Activated T-cell treated with anti-CD3 and anti-CD28 coated beads, Interleukin-2, amount 50 U/mL, for 1 hour (primary cell): ENCODE data around the gene PRKAG1.

Experiments
- DNase-seq: peaks from one replicate; pipeline ENCODE4 v3.0.0-alpha.2; 2020

The PRKAG1 gene

GRCh38 chr12:49049566-49050224 lies 31.1 kb upstream of the PRKAG1 start:
- no peak for DNase-seq

GRCh38 chr12:49048953-49049352 lies 30.4 kb upstream of the PRKAG1 start:
- no peak for DNase-seq

- no peak for DNase-seq
Observed at GRCh38 chr12:49046129-49046895, 27.7 kb upstream of the PRKAG1 start.

- no peak for DNase-seq
Observed at GRCh38 chr12:49044660-49045059, 26.1 kb upstream of the PRKAG1 start.

GRCh38 chr12:49043856-49044258 lies 25.3 kb upstream of the PRKAG1 start:
- DNase-seq, result peak; percentile 84

- no peak for DNase-seq
Observed at GRCh38 chr12:49043241-49043640, 24.7 kb upstream of the PRKAG1 start.

GRCh38 chr12:49041881-49042484 lies 23.4 kb upstream of the PRKAG1 start:
- DNase-seq, result no peak

- DNase-seq, result no peak
Observed at GRCh38 chr12:49041036-49041880, 22.7 kb upstream of the PRKAG1 start.

- DNase-seq, result no peak
Observed at GRCh38 chr12:49040364-49040855, 21.8 kb upstream of the PRKAG1 start.

- no peak for DNase-seq
Observed at GRCh38 chr12:49039421-49040363, 21.1 kb upstream of the PRKAG1 start.

- DNase-seq, result no peak
Observed at GRCh38 chr12:49038291-49038955, 19.8 kb upstream of the PRKAG1 start.

GRCh38 chr12:49037947-49038237 lies 19.3 kb upstream of the PRKAG1 start:
- DNase-seq, result no peak

- no peak for DNase-seq
Observed at GRCh38 chr12:49037111-49037946, 18.8 kb upstream of the PRKAG1 start.

- no peak for DNase-seq
Observed at GRCh38 chr12:49036029-49036428, 17.5 kb upstream of the PRKAG1 start.

- DNase-seq, result no peak
Observed at GRCh38 chr12:49034286-49034622, 15.7 kb upstream of the PRKAG1 start.

- DNase-seq, result no peak
Observed at GRCh38 chr12:49033611-49034285, 15.2 kb upstream of the PRKAG1 start.

GRCh38 chr12:49032679-49033447 lies 14.3 kb upstream of the PRKAG1 start:
- DNase-seq, result no peak

GRCh38 chr12:49032276-49032675 lies 13.7 kb upstream of the PRKAG1 start:
- DNase-seq, result no peak

GRCh38 chr12:49031573-49032161 lies 13.1 kb upstream of the PRKAG1 start:
- DNase-seq, result no peak
